HG03457 (cell line): ENCODE results near the gene CNTNAP4.

Experiments used
- ATAC-seq: cut with Tn5 transposase; IDR thresholded peaks from one replicate; pipeline ENCODE4 v1.9.1; 2021; ENCODE audit warnings: moderate number of reproducible peaks; ENCODE audit not compliant: unreplicated experiment

The CNTNAP4 gene

GRCh38 chr16:76303637-76304314 lies 26.6 kb downstream of the CNTNAP4 start:
- ATAC-seq = no peak

DNA sequence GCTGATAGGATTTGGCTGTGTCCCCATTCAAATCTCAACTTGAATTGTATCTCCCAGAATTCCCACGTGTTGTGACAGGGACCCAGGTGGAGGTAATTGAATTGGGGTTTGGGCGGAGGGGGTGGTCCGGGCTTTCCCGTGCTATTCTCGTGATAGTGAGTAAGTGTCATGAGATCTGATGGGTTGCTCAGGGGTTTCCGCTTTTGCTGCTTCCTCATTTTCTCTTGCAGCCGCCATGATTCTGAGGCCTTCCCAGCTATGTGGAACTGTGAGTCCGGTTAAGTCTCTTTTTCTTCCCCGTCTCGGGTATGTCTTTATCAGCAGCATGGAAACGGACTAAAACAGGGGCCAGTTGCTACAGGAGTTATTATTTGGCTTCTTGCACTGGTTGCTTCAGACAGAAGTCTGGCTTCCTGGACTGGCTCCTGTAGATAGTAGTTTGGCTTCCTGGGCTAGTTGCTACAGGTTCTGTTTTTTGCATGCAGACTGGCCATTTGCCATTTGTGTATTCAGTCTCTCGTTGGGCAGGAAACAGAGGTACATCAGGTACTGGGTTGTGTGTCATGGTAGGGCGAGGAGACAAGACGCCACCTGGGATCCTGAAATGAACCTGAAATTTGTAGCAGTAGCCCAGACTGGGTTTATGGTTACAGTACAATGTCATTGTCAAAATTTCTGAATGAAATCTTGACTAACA lies 32.6 kb downstream of the CNTNAP4 start:
- ATAC-seq = no peak

DNA sequence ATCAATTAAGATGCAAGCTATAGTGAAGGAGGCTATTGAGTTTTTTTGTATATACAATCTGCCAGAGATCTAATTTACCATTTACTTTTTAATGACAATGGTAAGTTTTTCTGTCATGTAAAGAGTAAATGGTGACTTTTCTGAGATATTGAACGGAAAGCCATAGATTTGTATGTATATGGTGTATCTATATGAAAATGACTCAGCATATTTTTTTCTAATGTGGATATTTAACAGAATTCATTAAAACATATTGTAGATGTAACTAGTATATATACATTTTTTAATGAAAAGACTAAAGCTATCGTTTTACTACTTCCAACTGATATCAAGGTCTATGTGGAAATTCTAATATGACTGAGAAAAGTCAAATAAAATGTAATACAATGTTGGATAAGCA lies 34.1 kb downstream of the CNTNAP4 start:
- no peak for ATAC-seq

DNA sequence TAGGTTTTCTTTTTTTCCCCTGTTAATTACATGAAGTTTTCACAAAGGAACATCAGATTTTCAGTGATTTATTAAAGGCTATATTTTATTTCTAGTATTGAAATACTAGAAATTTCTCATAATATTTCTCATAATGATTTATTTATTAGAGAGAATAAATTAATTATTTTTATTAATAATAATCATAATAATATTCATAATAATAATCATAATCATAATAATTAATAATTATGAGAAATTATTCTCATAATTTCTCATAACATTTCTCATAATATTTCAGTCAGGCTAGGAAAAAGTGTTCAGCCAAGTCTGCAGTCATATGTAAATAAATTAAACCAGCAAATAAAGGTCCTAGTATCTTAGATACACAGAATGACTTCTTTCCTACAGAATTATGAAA lies 41.4 kb downstream of the CNTNAP4 start:
- no peak for ATAC-seq

DNA sequence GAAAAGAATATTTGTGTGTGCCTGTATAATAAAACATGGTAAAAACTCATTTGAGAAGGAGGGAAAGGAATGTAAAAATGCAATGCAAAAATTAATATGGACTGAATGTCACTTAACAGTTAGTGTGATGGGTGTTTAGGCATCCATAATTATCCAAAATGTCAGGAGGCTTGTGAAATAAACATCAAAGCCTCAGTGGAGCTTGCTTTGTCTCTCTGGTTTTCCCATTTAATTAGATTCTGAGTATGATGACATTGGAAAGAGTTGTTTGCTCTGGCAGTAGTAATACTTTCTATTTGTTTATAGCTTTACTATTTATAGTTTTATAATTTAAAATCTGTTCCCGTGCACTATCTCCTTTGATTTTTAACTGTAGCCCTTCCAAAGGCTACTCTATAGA lies 51.9 kb downstream of the CNTNAP4 start:
- ATAC-seq = no peak

DNA sequence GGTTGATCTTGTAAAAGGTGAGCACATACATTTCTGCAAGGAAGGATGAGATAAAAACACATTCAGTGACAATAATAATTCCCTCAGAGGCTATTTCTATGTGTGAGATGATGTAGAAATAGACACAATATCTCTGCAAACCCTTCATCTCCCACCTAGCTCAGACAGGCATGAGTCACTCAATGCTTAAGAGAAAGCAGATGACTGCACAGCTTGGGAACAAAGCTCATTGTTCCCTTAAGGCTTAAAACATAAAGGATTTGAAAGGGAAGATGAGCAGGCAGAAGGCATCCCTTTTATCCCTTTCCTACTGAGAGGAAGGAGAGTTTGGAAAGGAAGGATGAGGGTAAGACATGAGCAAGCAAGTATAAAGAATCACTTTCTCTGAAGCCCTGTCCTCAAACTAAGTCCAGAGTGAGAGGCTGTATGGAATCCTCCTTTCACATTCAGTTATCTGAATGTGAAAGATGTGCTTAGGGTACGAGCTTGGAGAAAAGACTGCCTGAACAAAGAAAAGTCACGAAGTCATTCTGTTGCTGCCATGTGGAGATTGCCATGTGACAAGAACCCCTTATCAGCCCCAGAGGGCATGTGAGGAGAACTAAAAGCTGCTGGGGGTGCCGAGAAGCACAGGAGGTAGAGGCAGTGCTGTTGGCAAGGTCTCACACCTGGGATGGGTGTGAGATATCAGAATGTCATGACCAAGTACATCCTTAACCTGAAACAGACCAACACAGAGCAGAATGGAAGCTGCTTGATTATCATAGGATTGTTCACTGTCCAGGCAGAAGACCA lies 58.2 kb downstream of the CNTNAP4 start:
- no peak for ATAC-seq

GRCh38 chr16:76336112-76336511 lies 58.9 kb downstream of the CNTNAP4 start:
- ATAC-seq = no peak

DNA sequence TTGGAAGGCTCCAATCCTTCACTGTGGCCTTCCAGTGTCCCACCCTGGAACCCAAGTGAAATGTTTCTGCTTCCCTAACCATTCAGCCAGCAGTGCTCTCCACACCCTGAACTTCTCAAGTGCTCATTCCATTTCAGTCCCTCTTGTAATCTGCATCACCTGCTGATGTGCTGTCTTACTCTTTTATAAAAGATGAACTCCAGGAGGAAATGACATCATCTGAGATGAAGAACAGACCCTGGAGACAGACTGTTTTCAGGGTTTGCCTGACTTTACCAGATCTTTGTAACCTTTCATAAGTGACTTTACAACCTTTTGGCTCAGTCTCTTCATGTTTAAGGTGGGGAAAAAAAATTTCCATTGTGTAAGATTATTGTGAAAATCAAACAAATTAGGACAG lies 61.3 kb downstream of the CNTNAP4 start:
- no peak for ATAC-seq

GRCh38 chr16:76343769-76344168 lies 66.6 kb downstream of the CNTNAP4 start:
- ATAC-seq = no peak

GRCh38 chr16:76345163-76345661 lies 68.0 kb downstream of the CNTNAP4 start:
- ATAC-seq = no peak

DNA sequence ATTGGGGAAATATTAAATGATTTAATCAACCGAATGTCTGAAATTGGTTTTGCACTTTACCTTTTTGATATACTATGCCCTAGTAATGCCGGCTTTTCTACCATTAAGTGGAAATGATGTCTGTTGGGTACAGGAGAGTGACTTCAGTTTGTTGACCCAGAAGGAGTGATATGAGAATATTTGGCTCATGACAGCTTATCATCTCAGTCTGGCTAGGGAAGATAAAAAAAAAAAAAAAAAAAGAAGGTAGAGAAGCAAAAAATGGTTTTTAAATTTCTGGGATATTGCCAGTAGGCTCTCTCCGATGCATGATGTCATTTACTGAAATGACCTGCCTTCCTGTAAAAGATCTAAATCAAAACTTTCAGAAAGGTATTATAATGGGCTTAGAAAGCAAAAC lies 69.0 kb downstream of the CNTNAP4 start:
- no peak for ATAC-seq

- ATAC-seq = no peak
Observed at GRCh38 chr16:76351441-76351840, 74.2 kb downstream of the CNTNAP4 start.

DNA sequence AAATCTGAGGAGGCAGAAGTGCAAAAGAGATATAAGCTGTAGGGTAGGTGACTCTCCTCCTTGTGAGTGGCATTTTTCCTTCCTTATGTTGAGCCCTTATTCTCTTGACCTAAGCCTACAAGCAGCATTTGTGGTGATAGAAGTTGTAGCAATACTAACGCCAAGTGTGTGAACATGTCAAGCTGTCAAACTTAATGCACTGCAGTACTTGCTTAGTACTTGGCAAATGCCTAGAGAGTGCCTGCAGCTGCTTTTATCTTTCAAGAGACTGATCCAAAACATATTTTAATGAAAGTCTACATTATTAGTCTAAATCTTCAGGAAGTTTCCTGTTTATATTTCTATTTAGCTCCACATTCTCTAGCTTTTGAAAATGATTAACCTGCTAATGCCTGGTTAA lies 83.2 kb downstream of the CNTNAP4 start:
- no peak for ATAC-seq

DNA sequence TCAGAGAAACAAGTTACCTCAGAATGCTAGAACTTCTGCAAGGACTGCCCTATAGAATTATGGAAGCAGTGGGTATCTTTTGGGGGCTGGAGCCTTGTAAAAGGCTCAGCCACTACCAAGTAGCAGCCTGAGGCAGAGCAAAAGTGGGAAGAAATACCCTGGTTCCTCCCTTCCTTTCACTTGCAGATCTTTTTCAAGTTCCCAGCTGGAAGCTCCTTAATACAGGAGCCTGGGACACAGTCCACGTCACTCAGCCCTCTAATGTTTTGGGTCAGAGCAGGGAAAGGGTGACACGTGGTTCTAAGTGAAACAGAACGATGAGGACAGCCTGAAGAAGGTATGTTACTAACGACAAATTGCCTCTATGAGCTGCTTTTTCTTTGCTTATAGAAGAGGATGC lies 93.1 kb downstream of the CNTNAP4 start:
- ATAC-seq = no peak

- ATAC-seq = no peak
Observed at GRCh38 chr16:76371441-76371840, 94.2 kb downstream of the CNTNAP4 start.

GRCh38 chr16:76373998-76374397 lies 96.8 kb downstream of the CNTNAP4 start:
- no peak for ATAC-seq

DNA sequence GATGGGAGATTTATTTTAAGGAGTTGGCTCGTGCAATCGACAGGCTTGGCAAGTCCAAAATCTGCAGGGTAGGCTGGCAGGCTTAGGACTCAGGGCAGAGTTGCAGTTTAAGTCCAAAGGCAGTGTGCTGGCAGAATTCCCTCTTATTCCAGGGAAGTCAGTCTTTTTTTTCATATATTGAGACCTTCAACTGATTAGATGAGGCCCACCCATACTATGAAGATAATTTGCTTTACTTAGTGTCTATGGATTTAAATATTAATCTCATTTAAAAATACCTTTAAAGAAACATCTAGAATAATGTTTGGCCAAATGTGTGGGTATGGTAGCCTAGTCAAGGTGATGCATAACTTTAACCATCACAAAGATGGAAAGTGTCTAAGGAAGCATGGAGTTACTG lies 99.8 kb downstream of the CNTNAP4 start:
- ATAC-seq = no peak

DNA sequence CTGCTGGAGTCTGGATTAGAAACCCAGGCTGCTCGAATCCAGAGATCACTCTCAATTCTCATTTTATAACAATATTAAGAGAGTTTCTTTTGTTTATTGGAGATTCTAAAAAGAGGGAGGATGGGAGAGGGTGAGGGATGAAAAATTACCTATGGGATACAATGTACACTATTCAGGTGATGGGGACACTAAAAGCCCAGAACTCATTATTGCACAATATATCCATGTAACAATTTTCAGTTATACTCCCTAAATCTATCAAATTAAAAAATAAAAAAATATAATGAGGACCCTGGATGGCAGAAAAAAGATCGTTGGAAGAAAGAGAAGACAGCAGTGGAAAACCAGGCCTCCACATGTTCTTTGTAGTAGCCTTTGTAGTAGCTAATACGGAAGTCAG lies 100.8 kb downstream of the CNTNAP4 start:
- ATAC-seq = no peak

GRCh38 chr16:76381096-76381495 lies 103.9 kb downstream of the CNTNAP4 start:
- ATAC-seq = no peak

DNA sequence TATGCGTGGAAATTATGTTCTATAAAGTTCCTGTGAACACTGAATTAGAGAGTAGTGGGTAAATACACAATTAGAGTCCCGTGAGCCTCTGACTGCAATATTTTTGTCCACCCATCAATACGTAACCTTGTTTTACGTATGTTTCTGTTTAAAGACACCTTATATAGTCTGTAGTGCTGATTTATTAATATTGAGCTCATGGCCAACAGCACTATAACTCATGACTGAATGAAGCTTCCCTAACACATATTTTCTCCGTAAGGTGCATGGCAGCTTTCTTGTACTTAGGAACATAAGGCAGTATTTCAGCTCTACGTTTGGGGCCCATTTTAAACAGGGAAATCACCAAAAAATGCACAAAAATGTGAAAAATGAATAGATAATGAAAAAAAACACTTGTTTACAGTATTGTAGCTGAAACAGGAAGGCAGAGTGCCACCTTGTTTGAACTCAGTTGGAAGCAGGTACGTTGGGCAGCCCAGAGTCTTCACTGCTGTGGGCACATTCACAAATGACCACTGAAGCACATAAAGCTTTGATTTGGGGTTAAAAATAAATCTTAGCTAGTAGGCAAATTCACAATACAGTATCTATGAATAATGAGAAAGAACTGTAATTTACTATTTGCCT lies 108.5 kb downstream of the CNTNAP4 start:
- ATAC-seq = no peak

GRCh38 chr16:76386784-76387183 lies 109.6 kb downstream of the CNTNAP4 start:
- ATAC-seq = no peak
